WTC11 (cell line): Measurements from ENCODE around the gene GRIN2A. TPM values are rescaled to one million over a fixed set of nuclear protein-coding genes. Genes with fewer than 3 reads are reported as not detected.

Source experiments
- ATAC-seq: fragments of 200-7000 bp; cut with Tn5 transposase; 2 replicates; pipeline ENCODE4 v1.10.0; 2021; ENCODE audit warnings: mild to moderate bottlenecking, moderate library complexity
- CTCF ChIA-PET: fragments of 300-600 bp; sonication (Branson Sonifier 250); formaldehyde crosslinking; loops from one replicate; lab custom pipeline; 2021; ENCODE audit warnings: antibody characterized with exemption; lab: Charles Lee
- POLR2A ChIA-PET: fragments of 350-600 bp; sonication (Branson Sonifier 250); formaldehyde crosslinking; loops from one replicate; lab custom pipeline; 2021; ENCODE audit warnings: antibody characterized with exemption; lab: Charles Lee
- DNase-seq: peaks from one replicate; pipeline ENCODE4 v3.0.0; 2021; ENCODE audit warnings: low spot score
- H3K27ac Mint-ChIP-seq: 2 replicates; pipeline ENCODE4 v1.8.0; 2021; ENCODE audit warnings: mixed read lengths
- H3K27me3 Mint-ChIP-seq: 2 replicates; pipeline ENCODE4 v1.8.0; 2021; ENCODE audit warnings: low read depth, mild to moderate bottlenecking, moderate library complexity, mixed read lengths
- H3K36me3 Mint-ChIP-seq: 2 replicates; pipeline ENCODE4 v1.8.0; 2021; ENCODE audit warnings: mixed read lengths
- H3K4me1 Mint-ChIP-seq: 2 replicates; pipeline ENCODE4 v1.8.0; 2022; ENCODE audit warnings: mixed read lengths
- H3K4me3 Mint-ChIP-seq: 2 replicates; pipeline ENCODE4 v1.8.0; 2021; ENCODE audit warnings: mild to moderate bottlenecking, moderate library complexity, mixed read lengths
- H3K9me3 Mint-ChIP-seq: 2 replicates; pipeline ENCODE4 v1.8.0; 2021; ENCODE audit warnings: mixed read lengths
- ATF1 ChIP-seq: sonication (generic); formaldehyde crosslinking; IDR thresholded peaks from 2 replicates; pipeline ENCODE4 v1.8.1; 2023; ENCODE audit warnings: mild to moderate bottlenecking, moderate library complexity, missing genetic modification reagents
- CREM ChIP-seq: sonication (generic); formaldehyde crosslinking; IDR thresholded peaks from 2 replicates; pipeline ENCODE4 v1.8.1; 2022; ENCODE audit warnings: mild to moderate bottlenecking, missing genetic modification reagents, moderate library complexity
- NR3C1 ChIP-seq: sonication (generic); formaldehyde crosslinking; conservative IDR thresholded peaks from 2 replicates; pipeline ENCODE4 v1.8.1; 2023; ENCODE audit warnings: low read depth, mild to moderate bottlenecking, missing genetic modification reagents
- OVOL2 ChIP-seq: fragments of 250-450 bp; sonication (Bioruptor Pico); IDR thresholded peaks from 2 replicates; pipeline ENCODE4 v1.9.0; 2021; ENCODE audit warnings: mild to moderate bottlenecking, borderline replicate concordance
- PRRX2 ChIP-seq: fragments of 250-450 bp; sonication (Bioruptor Pico); IDR thresholded peaks from 2 replicates; pipeline ENCODE4 v1.8.0; 2021; ENCODE audit warnings: mild to moderate bottlenecking
- SOX15 ChIP-seq: fragments of 250-450 bp; sonication (Bioruptor Pico); IDR thresholded peaks from 2 replicates; pipeline ENCODE4 v1.9.0; 2021; ENCODE audit warnings: mild to moderate bottlenecking
- total RNA-seq: library from RNA; stranded (reverse); gene quantifications from 3 replicates; pipeline ENCODE4 v1.2.3, GENCODE V29; 2021
- TF ChIP-seq, protein P1 (sequence below): sonication (generic); formaldehyde crosslinking; IDR thresholded peaks from 2 replicates; pipeline ENCODE4 v1.8.1; 2022; ENCODE audit warnings: mild to moderate bottlenecking, missing genetic modification reagents, moderate library complexity, borderline replicate concordance
- TF ChIP-seq, protein P2 (sequence below): fragments of 250-450 bp; sonication (Bioruptor Pico); IDR thresholded peaks from 2 replicates; pipeline ENCODE4 v1.9.0; 2021; ENCODE audit warnings: mild to moderate bottlenecking, borderline replicate concordance
- TF ChIP-seq, protein P3 (sequence below): sonication (generic); formaldehyde crosslinking; IDR thresholded peaks from 2 replicates; pipeline ENCODE4 v1.8.0; 2023; ENCODE audit warnings: missing genetic modification reagents, mild to moderate bottlenecking, borderline replicate concordance
- TF ChIP-seq, protein P4 (sequence below): fragments of 250-450 bp; sonication (Bioruptor Pico); IDR thresholded peaks from 2 replicates; pipeline ENCODE4 v1.9.0; 2021; ENCODE audit warnings: mild to moderate bottlenecking
- TF ChIP-seq, protein P5 (sequence below): sonication (generic); formaldehyde crosslinking; conservative IDR thresholded peaks from 2 replicates; pipeline ENCODE4 v1.8.1; 2023; ENCODE audit warnings: mild to moderate bottlenecking, low read depth, missing genetic modification reagents, moderate library complexity
- TF ChIP-seq, protein P6 (sequence below): sonication (generic); formaldehyde crosslinking; IDR thresholded peaks from 2 replicates; pipeline ENCODE4 v1.8.1; 2023; ENCODE audit warnings: mild to moderate bottlenecking, missing genetic modification reagents, moderate library complexity

Gene GRIN2A
- total RNA-seq, 1 experiment from 2014 or later, result 3.5 TPM

DNA sequence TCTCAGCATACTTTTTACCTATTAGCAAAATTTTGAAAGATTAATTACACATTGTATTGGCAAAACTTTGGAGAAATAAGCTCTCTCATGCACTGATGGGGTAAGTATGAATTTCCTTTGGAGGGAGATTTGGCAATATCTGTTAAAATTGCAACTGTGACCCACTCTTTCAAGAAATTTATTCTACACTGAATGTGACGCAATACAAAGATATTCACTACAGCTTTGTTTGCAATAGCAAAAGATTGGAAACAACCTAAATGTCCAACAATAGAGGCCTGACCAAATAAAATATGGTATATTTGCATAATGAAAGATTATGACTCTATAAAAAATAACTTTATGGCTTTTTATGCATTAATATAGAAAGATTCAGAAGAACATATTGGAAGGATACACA lies 363.5 kb downstream of the GRIN2A start:
- peaks cover 95% of the 10 kb centered on the region for H3K4me1 Mint-ChIP-seq
- TF ChIP-seq, protein P1, sequence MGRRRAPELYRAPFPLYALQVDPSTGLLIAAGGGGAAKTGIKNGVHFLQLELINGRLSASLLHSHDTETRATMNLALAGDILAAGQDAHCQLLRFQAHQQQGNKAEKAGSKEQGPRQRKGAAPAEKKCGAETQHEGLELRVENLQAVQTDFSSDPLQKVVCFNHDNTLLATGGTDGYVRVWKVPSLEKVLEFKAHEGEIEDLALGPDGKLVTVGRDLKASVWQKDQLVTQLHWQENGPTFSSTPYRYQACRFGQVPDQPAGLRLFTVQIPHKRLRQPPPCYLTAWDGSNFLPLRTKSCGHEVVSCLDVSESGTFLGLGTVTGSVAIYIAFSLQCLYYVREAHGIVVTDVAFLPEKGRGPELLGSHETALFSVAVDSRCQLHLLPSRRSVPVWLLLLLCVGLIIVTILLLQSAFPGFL (CRISPR knock-in tag), result no peak
- TF ChIP-seq, protein P2, sequence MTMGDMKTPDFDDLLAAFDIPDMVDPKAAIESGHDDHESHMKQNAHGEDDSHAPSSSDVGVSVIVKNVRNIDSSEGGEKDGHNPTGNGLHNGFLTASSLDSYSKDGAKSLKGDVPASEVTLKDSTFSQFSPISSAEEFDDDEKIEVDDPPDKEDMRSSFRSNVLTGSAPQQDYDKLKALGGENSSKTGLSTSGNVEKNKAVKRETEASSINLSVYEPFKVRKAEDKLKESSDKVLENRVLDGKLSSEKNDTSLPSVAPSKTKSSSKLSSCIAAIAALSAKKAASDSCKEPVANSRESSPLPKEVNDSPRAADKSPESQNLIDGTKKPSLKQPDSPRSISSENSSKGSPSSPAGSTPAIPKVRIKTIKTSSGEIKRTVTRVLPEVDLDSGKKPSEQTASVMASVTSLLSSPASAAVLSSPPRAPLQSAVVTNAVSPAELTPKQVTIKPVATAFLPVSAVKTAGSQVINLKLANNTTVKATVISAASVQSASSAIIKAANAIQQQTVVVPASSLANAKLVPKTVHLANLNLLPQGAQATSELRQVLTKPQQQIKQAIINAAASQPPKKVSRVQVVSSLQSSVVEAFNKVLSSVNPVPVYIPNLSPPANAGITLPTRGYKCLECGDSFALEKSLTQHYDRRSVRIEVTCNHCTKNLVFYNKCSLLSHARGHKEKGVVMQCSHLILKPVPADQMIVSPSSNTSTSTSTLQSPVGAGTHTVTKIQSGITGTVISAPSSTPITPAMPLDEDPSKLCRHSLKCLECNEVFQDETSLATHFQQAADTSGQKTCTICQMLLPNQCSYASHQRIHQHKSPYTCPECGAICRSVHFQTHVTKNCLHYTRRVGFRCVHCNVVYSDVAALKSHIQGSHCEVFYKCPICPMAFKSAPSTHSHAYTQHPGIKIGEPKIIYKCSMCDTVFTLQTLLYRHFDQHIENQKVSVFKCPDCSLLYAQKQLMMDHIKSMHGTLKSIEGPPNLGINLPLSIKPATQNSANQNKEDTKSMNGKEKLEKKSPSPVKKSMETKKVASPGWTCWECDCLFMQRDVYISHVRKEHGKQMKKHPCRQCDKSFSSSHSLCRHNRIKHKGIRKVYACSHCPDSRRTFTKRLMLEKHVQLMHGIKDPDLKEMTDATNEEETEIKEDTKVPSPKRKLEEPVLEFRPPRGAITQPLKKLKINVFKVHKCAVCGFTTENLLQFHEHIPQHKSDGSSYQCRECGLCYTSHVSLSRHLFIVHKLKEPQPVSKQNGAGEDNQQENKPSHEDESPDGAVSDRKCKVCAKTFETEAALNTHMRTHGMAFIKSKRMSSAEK (CRISPR knock-in tag), result no peak
- TF ChIP-seq OVOL2 (CRISPR knock-in tag), result no peak
- TF ChIP-seq, protein P3, sequence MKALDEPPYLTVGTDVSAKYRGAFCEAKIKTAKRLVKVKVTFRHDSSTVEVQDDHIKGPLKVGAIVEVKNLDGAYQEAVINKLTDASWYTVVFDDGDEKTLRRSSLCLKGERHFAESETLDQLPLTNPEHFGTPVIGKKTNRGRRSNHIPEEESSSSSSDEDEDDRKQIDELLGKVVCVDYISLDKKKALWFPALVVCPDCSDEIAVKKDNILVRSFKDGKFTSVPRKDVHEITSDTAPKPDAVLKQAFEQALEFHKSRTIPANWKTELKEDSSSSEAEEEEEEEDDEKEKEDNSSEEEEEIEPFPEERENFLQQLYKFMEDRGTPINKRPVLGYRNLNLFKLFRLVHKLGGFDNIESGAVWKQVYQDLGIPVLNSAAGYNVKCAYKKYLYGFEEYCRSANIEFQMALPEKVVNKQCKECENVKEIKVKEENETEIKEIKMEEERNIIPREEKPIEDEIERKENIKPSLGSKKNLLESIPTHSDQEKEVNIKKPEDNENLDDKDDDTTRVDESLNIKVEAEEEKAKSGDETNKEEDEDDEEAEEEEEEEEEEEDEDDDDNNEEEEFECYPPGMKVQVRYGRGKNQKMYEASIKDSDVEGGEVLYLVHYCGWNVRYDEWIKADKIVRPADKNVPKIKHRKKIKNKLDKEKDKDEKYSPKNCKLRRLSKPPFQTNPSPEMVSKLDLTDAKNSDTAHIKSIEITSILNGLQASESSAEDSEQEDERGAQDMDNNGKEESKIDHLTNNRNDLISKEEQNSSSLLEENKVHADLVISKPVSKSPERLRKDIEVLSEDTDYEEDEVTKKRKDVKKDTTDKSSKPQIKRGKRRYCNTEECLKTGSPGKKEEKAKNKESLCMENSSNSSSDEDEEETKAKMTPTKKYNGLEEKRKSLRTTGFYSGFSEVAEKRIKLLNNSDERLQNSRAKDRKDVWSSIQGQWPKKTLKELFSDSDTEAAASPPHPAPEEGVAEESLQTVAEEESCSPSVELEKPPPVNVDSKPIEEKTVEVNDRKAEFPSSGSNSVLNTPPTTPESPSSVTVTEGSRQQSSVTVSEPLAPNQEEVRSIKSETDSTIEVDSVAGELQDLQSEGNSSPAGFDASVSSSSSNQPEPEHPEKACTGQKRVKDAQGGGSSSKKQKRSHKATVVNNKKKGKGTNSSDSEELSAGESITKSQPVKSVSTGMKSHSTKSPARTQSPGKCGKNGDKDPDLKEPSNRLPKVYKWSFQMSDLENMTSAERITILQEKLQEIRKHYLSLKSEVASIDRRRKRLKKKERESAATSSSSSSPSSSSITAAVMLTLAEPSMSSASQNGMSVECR (CRISPR knock-in tag), result no peak
- TF ChIP-seq, protein P4, sequence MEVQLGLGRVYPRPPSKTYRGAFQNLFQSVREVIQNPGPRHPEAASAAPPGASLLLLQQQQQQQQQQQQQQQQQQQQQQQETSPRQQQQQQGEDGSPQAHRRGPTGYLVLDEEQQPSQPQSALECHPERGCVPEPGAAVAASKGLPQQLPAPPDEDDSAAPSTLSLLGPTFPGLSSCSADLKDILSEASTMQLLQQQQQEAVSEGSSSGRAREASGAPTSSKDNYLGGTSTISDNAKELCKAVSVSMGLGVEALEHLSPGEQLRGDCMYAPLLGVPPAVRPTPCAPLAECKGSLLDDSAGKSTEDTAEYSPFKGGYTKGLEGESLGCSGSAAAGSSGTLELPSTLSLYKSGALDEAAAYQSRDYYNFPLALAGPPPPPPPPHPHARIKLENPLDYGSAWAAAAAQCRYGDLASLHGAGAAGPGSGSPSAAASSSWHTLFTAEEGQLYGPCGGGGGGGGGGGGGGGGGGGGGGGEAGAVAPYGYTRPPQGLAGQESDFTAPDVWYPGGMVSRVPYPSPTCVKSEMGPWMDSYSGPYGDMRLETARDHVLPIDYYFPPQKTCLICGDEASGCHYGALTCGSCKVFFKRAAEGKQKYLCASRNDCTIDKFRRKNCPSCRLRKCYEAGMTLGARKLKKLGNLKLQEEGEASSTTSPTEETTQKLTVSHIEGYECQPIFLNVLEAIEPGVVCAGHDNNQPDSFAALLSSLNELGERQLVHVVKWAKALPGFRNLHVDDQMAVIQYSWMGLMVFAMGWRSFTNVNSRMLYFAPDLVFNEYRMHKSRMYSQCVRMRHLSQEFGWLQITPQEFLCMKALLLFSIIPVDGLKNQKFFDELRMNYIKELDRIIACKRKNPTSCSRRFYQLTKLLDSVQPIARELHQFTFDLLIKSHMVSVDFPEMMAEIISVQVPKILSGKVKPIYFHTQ (CRISPR knock-in tag), result no peak
- TF ChIP-seq CREM (CRISPR knock-in tag), result no peak
- no peak for TF ChIP-seq PRRX2 (CRISPR knock-in tag)
- TF ChIP-seq SOX15, result no peak
- TF ChIP-seq, protein P5, sequence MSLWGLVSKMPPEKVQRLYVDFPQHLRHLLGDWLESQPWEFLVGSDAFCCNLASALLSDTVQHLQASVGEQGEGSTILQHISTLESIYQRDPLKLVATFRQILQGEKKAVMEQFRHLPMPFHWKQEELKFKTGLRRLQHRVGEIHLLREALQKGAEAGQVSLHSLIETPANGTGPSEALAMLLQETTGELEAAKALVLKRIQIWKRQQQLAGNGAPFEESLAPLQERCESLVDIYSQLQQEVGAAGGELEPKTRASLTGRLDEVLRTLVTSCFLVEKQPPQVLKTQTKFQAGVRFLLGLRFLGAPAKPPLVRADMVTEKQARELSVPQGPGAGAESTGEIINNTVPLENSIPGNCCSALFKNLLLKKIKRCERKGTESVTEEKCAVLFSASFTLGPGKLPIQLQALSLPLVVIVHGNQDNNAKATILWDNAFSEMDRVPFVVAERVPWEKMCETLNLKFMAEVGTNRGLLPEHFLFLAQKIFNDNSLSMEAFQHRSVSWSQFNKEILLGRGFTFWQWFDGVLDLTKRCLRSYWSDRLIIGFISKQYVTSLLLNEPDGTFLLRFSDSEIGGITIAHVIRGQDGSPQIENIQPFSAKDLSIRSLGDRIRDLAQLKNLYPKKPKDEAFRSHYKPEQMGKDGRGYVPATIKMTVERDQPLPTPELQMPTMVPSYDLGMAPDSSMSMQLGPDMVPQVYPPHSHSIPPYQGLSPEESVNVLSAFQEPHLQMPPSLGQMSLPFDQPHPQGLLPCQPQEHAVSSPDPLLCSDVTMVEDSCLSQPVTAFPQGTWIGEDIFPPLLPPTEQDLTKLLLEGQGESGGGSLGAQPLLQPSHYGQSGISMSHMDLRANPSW, result no peak
- TF ChIP-seq ATF1 (CRISPR knock-in tag), result no peak
- TF ChIP-seq, protein P6, sequence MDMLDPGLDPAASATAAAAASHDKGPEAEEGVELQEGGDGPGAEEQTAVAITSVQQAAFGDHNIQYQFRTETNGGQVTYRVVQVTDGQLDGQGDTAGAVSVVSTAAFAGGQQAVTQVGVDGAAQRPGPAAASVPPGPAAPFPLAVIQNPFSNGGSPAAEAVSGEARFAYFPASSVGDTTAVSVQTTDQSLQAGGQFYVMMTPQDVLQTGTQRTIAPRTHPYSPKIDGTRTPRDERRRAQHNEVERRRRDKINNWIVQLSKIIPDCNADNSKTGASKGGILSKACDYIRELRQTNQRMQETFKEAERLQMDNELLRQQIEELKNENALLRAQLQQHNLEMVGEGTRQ, result no peak
- no peak for TF ChIP-seq NR3C1 (CRISPR knock-in tag)
- TF ChIP-seq, all 79 proteins: peak for 0
- H3K36me3 Mint-ChIP-seq, result no peaks in the 10 kb centered on the region
- ChIA-PET POLR2A (interaction anchor here (0.7 kb wide), 1 partner anchor 933 kb away, joined by 4 read pairs; no protein-coding TSS in a partner anchor), CTCF (interaction anchor here (1.4 kb wide), 1 partner anchor 124 kb away, joined by 3 read pairs; no protein-coding TSS in a partner anchor)
- DNase-seq, result no peak
- no peak overlapping the region for H3K27ac Mint-ChIP-seq
- H3K4me3 Mint-ChIP-seq, result no peak overlapping the region
- no peak for ATAC-seq
- peaks cover 6% of the 10 kb centered on the region for H3K27me3 Mint-ChIP-seq
- H3K9me3 Mint-ChIP-seq, result no peaks in the 10 kb centered on the region
